HG02642 (cell line): ENCODE results near the gene PLAAT5.

Source experiments
- ATAC-seq: cut with Tn5 transposase; IDR thresholded peaks from one replicate; pipeline ENCODE4 v1.9.1; 2021; ENCODE audit warnings: mild to moderate bottlenecking; ENCODE audit not compliant: unreplicated experiment, poor library complexity

The PLAAT5 gene

GRCh38 chr11:63517156-63517555 lies 26.2 kb upstream of the PLAAT5 start:
- no peak for ATAC-seq

GRCh38 chr11:63516109-63516508 lies 25.1 kb upstream of the PLAAT5 start:
- ATAC-seq = no peak

- ATAC-seq = no peak
These were observed 21.8 kb upstream of the PLAAT5 start for GRCh38 chr11:63512816-63513215.

GRCh38 chr11:63511048-63511748 lies 20.2 kb upstream of the PLAAT5 start:
- no peak for ATAC-seq

GRCh38 chr11:63510360-63511047 lies 19.5 kb upstream of the PLAAT5 start:
- ATAC-seq = no peak

GRCh38 chr11:63508745-63509144 lies 17.8 kb upstream of the PLAAT5 start:
- no peak for ATAC-seq

GRCh38 chr11:63508009-63508408 lies 17.0 kb upstream of the PLAAT5 start:
- ATAC-seq = no peak

- no peak for ATAC-seq
These were observed 16.5 kb upstream of the PLAAT5 start for GRCh38 chr11:63507511-63507910.

- ATAC-seq = no peak
These were observed 15.9 kb upstream of the PLAAT5 start for GRCh38 chr11:63506876-63507275.

GRCh38 chr11:63505857-63506528 lies 15.0 kb upstream of the PLAAT5 start, which contains the start of gene LGALS12:
Gene LGALS12 (plus strand): TSS chr11:63506084. CDS start chr11:63506459, 375 bp downstream.
- no peak for ATAC-seq

GRCh38 chr11:63504933-63505586 lies 14.1 kb upstream of the PLAAT5 start:
- ATAC-seq = no peak

- no peak for ATAC-seq
These were observed 13.1 kb upstream of the PLAAT5 start for GRCh38 chr11:63504054-63504453.

GRCh38 chr11:63503492-63503891 lies 12.5 kb upstream of the PLAAT5 start:
- no peak for ATAC-seq

- no peak for ATAC-seq
These were observed 11.4 kb upstream of the PLAAT5 start for GRCh38 chr11:63502252-63502820.

GRCh38 chr11:63501236-63501635 lies 10.3 kb upstream of the PLAAT5 start:
- ATAC-seq = no peak

GRCh38 chr11:63499874-63500273 lies 8.9 kb upstream of the PLAAT5 start:
- no peak for ATAC-seq

- no peak for ATAC-seq
These were observed 4.0 kb upstream of the PLAAT5 start for GRCh38 chr11:63494975-63495374.

- no peak for ATAC-seq
These were observed 2.2 kb upstream of the PLAAT5 start for GRCh38 chr11:63493127-63493526.

GRCh38 chr11:63492441-63492840 lies 1.5 kb upstream of the PLAAT5 start:
- no peak for ATAC-seq

GRCh38 chr11:63491636-63492372 lies 837 bp upstream of the PLAAT5 start:
- ATAC-seq = no peak
